NCI-H1436 treated with DMSO at 0.1 percent for 48 hours (cell line): Measurements from ENCODE around the gene ETFRF1.

Experiments used
- DNase-seq: peaks from one replicate; lab custom pipeline; 2025; lab: John Stamatoyannopoulos, UW

The ETFRF1 gene

DNA sequence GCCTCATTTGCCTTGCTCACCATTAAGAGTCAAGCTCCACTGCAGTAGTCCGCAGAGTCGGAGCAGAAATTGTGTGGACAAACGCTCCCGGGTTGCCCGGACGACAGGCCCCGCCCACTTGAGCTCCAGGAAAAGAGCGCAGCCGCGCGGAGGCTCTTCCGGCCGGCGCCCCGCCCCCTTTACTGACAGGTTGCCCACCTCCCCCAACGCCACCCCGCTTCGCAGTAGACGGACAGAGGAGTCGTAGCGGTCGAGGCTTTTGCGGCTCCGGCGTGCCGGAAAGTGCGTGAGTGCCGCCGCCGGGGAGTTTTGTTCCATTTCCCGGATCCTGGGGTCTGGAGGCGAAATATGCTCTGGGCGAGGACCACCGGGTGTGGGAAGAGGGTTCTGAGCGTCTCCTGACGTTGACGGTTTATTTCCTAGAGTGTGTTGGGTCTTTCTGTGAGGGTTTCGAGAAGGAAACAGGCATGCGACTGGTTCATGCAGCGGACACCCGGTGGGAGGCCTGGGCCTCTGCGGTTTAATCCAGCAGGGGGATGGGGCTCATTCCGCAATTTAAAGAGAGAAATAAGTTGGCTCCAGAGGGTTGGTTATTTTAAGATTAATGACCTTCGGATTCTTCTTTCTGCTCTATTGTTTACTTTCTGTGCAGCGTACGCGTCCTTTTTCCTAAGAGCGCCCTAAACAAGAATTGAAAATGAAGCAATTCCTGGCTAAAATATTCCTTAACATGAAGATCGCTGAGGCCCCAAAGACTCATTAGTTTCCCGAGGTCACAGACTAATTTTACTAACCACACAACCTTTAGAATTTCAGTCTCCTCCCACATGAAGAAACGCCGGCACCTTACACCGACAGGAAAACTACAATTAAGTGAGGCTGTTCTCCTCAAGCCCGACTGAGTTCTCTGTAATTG is at the start of gene ETFRF1, which contains the start of gene DNAI7:
Gene ETFRF1 (plus strand): TSS at position 182 of the 916 bp plus-strand sequence. CDS start 8,720 bp downstream, outside the sequence.
Gene DNAI7 (minus strand): TSS at position 105 of the 916 bp plus-strand sequence. CDS start 82 bp downstream, at position 23.
- DNase-seq, result peak; percentile 79

DNA sequence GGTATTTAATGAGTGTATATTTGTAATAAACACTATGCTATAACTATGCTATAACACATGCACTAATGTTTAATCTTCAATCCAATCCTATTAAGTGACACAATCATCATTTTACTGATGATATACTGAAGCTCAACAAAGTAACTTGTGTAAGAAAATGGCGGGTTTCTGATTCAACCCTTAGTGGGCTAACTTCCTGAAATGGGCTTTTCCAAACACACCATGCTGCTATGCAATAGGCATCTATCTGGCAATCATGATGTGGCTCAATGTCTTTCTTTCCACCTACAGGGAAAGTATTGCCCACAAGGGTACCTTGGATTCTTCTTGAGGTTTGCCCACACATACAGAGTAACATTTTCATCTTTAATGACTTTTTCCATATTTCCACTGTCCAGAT is 48.4 kb upstream of the ETFRF1 start:
- DNase-seq, result no peak

DNA sequence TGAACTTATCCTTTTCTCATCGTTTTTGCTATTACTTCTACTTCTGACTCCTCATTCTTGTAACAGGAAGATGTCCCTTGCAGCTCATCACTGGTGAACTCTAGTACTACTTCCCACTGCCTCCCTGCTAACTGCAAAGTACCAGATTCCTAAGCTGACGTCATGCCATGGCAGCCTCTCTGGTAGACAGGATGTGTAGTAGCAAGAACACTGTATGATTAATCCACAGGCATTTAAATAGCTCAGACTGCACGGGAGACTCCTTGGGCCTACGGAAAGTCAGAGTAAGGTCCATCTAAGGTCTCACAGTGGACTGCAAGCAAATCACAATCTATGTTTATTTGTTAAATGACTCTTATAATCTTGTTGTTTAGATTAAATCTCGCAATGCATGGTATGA is 43.6 kb upstream of the ETFRF1 start:
- no peak for DNase-seq

GRCh38 chr12:25152055-25152454 is 43.0 kb upstream of the ETFRF1 start:
- no peak for DNase-seq

DNA sequence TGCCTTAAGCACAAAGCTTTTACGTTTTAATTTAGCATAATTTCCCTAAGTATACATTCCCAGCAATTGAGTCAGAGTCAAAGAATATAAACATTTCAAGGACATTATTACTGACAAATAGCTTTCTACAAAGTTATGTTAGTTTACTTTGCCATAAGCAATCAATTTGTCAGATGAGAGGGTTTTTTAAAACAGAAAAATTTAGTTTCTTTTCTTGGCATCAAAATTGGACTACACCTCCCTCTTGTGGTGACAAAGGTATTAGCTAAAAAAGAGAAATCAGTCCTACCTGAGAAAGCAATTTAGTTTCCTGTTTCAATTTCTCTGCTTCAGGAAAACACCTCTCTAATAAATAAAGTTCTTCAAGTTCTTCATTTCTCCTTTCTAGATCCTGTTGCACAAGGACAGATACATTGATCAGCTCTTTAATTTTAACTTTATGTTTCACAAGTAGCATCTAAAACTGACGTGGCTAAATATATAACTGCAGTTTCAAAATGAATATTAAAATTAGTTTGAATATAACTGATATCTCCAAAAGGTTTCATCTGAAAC is 39.9 kb upstream of the ETFRF1 start:
- DNase-seq, result no peak

DNA sequence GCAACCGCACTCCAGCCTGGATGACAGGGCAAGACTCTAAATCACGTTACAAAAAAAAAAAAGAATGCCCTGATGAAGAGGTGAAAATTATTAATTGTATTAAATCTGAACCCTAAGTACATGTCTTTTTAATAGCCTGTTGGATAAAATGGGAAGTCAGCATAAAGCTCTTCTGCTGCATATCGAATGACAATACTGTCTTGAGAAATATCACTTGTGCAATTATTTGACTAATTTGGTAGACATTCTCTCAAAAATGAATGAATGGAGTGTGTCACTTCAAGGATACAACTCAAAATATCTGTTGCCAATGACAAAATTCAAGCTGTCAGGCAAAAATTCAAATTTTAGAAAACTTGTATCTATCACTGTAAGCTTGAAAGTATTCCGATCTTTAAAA is 39.0 kb upstream of the ETFRF1 start:
- no peak for DNase-seq

DNA sequence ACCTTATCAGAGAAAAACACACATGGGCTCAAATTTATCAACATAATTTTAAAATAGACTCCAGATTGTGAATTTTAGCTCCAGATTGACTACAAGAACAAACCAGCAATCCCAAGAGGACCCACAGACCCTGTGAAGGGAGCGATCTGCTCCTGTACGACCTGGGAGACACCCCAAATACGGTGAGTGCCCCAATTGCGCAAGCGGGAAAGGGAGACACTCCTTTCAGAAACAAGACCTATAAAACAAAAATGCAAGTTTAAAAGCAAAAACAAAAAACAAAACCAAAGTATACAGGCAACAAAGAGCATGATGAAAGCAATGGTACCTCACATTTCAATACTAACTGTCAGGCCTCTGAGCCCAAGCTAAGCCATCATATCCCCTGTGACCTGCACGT is 32.2 kb upstream of the ETFRF1 start:
- no peak for DNase-seq

- no peak for DNase-seq
These were observed 12.3 kb upstream of the ETFRF1 start for GRCh38 chr12:25182765-25183164.

DNA sequence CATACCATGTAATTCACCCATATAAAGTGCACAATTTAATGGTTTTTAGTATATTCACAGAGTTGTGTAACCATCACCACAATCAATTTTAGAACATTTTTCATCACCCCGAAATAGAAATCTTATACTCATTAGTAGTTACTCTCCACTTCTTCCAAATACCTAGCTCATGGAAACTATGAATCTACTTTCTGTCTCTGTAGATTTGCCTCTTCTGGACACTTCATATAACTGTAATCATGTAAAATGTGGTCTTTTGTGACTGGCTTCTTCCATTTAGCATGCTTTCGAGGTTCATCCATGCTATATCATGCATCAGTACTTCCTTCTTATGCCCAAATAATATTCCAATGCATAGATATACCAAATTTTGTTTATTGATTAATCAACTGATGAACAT is 10.9 kb upstream of the ETFRF1 start:
- no peak for DNase-seq

DNA sequence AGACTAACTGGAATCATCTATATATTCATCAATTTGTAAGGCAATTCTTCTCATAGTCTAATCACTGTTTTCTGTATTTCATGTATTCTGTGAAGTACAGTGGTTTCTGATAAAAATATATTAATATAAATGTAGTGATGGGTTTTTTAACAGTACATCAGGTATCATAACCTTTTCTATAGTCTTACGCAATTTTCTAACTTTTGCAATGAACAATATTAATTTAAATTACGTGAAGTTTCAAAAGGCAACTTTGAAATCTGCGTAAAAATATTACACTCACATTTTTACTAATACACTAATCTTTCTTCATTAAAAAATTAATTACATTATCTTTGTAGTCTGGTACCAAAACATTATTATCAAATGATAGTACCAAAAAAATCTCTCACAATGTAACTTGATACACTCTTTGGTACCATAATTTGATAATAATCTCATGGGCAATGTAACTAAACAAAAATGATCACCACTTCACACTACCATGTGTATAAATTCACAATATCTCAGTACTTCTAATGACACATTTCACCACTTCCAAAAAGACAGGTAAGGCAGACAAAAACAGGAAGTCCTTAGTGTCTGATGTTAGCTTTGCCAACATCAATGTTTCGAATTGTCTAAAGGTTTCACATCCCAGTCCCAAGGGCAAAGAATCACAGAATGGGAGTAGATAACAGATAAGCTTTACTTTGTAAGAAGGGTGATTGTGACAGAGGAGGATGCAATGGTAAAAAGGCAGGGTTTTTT is 8.8 kb upstream of the ETFRF1 start:
- DNase-seq, result no peak

GRCh38 chr12:25186788-25187402 is 8.1 kb upstream of the ETFRF1 start:
- no peak for DNase-seq

- DNase-seq, result no peak
These were observed 7.3 kb upstream of the ETFRF1 start for GRCh38 chr12:25187781-25188180.

DNA sequence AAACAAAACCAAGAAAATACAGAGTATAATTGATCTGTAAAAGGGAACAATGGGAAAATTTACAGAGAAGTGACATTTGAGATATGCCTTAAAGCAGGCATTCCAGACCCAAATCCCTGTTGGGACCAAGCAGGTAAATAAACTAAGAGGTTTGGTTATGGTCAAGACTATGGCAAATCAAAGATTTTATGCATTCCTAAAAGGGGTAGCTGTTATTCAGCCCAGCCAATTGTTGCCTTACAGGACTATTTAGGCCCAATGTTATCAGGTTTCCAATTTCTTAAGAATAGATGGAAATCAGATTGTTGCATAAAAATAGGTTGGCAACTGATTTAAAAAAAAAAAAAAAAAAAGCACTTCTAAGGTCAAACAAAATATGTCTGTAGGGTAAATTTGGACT is 5.4 kb upstream of the ETFRF1 start:
- no peak for DNase-seq

- no peak for DNase-seq
These were observed 4.2 kb upstream of the ETFRF1 start for GRCh38 chr12:25190793-25191192.

GRCh38 chr12:25194214-25194613 is 823 bp upstream of the ETFRF1 start:
- DNase-seq, result no peak

- DNase-seq, result no peak
These were observed 348 bp upstream of the ETFRF1 start for GRCh38 chr12:25194722-25195055.

DNA sequence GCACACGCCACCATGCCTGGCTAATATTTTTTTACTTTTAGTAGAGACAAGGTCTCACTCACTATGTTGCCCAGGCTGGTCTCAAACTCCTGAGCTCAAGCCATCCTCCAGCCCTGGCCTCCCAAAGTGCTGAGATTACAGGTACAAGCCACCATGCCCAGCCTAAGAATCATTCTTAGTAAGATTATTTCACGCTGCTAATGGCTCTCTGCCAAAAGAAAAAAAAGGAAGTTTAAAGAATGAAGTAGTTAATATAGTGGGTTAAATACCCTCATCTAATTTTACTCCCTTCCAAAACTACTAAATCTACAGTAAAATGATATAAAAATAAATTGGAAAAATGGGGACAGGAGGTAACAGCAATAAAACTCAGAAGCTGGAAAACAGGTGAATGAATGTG is 2.6 kb downstream of the ETFRF1 start:
- no peak for DNase-seq

GRCh38 chr12:25200703-25201102 is 5.7 kb downstream of the ETFRF1 start:
- DNase-seq, result no peak

DNA sequence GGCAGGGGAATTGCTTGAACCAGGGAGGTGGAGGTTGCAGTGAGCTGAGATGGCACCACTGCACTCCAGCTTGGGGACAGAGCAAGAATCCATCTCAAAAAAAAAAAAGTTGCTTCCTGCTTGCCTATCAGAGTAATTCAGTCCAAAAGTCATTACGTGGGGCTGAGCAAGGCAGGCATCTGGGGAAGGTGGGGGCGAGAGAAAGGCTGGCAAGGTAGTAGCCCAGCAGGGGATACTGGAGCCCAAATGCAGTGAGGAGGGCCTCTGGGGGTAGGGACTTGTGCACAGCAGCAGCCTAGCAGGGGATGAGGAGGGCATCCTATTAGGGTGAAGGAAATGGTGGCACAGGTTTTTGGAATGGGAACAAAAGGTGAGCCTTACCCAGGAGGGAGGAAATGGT is 7.1 kb downstream of the ETFRF1 start:
- DNase-seq, result no peak

DNA sequence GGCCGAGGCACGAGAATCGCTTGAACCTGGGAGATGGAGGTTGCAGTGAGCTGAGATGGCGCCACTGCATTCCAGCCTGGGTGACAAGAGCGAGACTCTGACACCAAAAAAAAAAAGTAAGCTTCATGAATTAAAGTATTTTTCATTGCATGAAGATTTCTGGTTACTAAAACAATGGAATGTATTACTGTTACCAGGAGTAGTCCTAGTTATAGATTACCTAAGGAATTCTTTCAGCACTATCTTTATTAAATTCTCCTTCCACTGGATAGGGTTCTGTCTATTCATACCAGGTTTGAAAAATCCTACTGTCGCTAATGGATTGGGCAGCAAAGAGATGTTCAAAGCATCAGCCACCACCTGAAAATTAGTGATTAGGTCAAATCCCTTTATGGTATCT is 12.4 kb downstream of the ETFRF1 start:
- no peak for DNase-seq

DNA sequence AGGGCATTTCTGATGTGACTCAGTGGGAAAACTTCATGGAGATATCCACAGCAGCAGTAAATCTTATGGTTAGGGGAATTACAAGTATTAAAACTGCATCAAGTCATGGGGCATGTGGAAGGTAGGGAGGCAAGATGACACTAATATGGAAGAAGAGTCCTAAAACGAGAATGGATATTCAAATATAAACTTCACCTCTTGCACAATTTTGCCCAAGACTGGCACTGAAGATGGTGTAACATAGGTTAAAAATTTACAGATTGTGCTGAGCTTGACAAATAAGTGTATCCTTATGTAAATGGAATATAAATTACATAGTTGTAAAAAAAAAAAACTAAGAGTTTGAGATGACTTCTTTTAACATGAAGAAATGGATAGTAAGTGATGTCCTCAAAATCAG is 12.8 kb downstream of the ETFRF1 start:
- no peak for DNase-seq

GRCh38 chr12:25208554-25208953 is 13.5 kb downstream of the ETFRF1 start:
- no peak for DNase-seq
